Measurements from ENCODE around the gene LPO. TPM values are rescaled to one million over a fixed set of nuclear protein-coding genes. Genes with fewer than 3 reads are reported as not detected.

The LPO gene
- total RNA-seq (not detected), polyA plus RNA-seq (not detected)

- WGBS, result 65% methylated on average over 5 of the region's 5 CpGs
- Histone ChIP-seq H3K4me3 (ENCODE audit: low read depth, low read length) (no peak within 1 kb of the TSS), H3K4me1 (ENCODE audit: insufficient read depth) (no peaks in the 10 kb centered on the region), H3K27ac (ENCODE audit: low read depth) (no peak within 1 kb of the TSS), H3K36me3 (ENCODE audit: insufficient read depth) (no peaks in the 10 kb centered on the region)
- DNase-seq (ENCODE audit: extremely low spot score), result no peak
Observed at GRCh38 chr17:58238147-58238634, at the start of gene LPO. LPO (plus strand) TSS chr17:58238584; CDS start chr17:58242980, 4,396 bp downstream.

- Histone ChIP-seq H3K4me1 (ENCODE audit: insufficient read depth) (no peaks in the 10 kb centered on the region), H3K27ac (ENCODE audit: low read depth) (no peak overlapping the region), H3K4me3 (ENCODE audit: low read depth, low read length) (no peak overlapping the region), H3K36me3 (ENCODE audit: insufficient read depth) (no peaks in the 10 kb centered on the region)
- no peak for DNase-seq (ENCODE audit: extremely low spot score)
- 53% methylated on average over 11 of the region's 11 CpGs for WGBS
Observed at GRCh38 chr17:58189436-58190146, 48.8 kb upstream of the LPO start.

DNA sequence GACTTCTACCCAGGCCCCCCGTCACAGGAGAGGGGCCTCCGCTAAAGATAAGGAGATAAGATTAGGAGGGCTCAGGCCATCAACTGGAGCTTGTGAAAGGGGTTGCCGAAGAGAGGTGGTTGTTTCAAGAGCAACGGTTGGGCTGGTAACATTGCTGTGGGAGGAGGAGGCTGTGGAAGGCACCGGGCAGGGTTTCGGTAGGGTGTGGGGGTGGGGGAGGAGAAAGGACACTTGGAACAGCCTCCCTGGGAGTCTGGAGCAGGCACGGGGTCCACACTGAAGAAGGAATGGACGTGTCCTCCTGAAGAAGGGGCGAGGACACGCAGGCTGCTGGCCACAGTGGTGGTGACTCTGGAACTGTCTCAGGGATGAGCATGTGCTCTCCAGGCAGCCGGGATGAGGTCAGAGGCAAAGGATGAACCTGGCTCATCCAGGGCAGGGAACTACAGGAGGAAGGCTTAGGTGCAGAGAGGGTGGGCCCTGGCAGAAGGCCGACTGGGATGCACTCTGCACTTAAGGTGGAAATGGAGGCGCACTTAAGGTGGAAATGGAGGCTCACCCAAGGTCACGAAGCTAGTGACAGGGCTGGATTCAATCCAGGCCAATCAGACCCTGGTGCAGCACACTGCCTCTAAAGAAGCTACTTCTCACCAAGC lies 47.0 kb upstream of the LPO start:
- no peak overlapping the region for H3K4me3 ChIP-seq (ENCODE audit: low read depth, low read length)
- no peaks in the 10 kb centered on the region for H3K36me3 ChIP-seq (ENCODE audit: insufficient read depth)
- WGBS, result 28% methylated on average over 14 of the region's 14 CpGs
- DNase-seq (ENCODE audit: extremely low spot score), result no peak
- H3K4me1 ChIP-seq (ENCODE audit: insufficient read depth), result no peaks in the 10 kb centered on the region
- no peak overlapping the region for H3K27ac ChIP-seq (ENCODE audit: low read depth)

- H3K36me3 ChIP-seq (ENCODE audit: insufficient read depth), result no peaks in the 10 kb centered on the region
- no peak within 1 kb of the TSS for H3K4me3 ChIP-seq (ENCODE audit: low read depth, low read length)
- WGBS, result 18% methylated on average over 6 of the region's 6 CpGs
- no peak for DNase-seq (ENCODE audit: extremely low spot score)
- H3K27ac ChIP-seq (ENCODE audit: low read depth), result no peak within 1 kb of the TSS
- no peaks in the 10 kb centered on the region for H3K4me1 ChIP-seq (ENCODE audit: insufficient read depth)
Observed at GRCh38 chr17:58192612-58193011, 45.8 kb upstream of the LPO start, which contains the start of gene EPX. EPX (plus strand) TSS chr17:58192726; CDS start chr17:58192847, 121 bp downstream.

- no peaks in the 10 kb centered on the region for H3K36me3 ChIP-seq (ENCODE audit: insufficient read depth)
- 75% methylated on average over 18 of the region's 18 CpGs for WGBS
- no peak for DNase-seq (ENCODE audit: extremely low spot score)
- H3K27ac ChIP-seq (ENCODE audit: low read depth), result no peak overlapping the region
- no peaks in the 10 kb centered on the region for H3K4me1 ChIP-seq (ENCODE audit: insufficient read depth)
- no peak overlapping the region for H3K4me3 ChIP-seq (ENCODE audit: low read depth, low read length)
Observed at GRCh38 chr17:58193641-58194255, 44.6 kb upstream of the LPO start.

GRCh38 chr17:58195518-58196123 lies 42.8 kb upstream of the LPO start:
- 74% methylated on average over 5 of the region's 5 CpGs for WGBS
- H3K4me3 ChIP-seq (ENCODE audit: low read depth, low read length), result no peak overlapping the region

DNA sequence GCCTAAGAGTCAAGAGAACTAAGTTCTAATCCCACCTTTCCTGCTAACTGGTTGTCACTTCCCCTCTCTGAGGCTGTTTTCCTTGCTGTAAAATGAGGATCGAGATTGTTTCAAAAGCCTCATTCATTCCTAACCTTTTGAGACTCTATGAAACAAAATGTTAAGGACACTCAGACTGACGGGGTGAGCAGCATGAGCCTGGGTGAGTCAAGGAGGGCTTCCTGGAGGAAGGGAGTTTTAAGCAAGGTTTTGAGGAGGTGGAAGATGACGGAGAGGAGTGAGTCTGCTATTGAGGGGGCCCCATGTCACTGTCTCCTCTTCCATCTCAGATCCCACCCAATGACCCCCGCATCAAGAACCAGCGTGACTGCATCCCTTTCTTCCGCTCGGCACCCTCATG lies 41.8 kb upstream of the LPO start:
- Histone ChIP-seq H3K4me3 (ENCODE audit: low read depth, low read length) (no peak overlapping the region), H3K4me1 (ENCODE audit: insufficient read depth) (no peaks in the 10 kb centered on the region), H3K36me3 (ENCODE audit: insufficient read depth) (no peaks in the 10 kb centered on the region), H3K27ac (ENCODE audit: low read depth) (no peak overlapping the region)
- no peak for DNase-seq (ENCODE audit: extremely low spot score)
- WGBS, result 85% methylated on average over 7 of the region's 7 CpGs

More at GRCh38 chr17:58195518-58196123, 42.8 kb upstream of the LPO start:
- no peaks in the 10 kb centered on the region for H3K36me3 ChIP-seq (ENCODE audit: insufficient read depth)
- no peaks in the 10 kb centered on the region for H3K4me1 ChIP-seq (ENCODE audit: insufficient read depth)
- DNase-seq (ENCODE audit: extremely low spot score), result no peak
- H3K27ac ChIP-seq (ENCODE audit: low read depth), result no peak overlapping the region

GRCh38 chr17:58200024-58200633 lies 38.3 kb upstream of the LPO start:
- Histone ChIP-seq H3K36me3 (ENCODE audit: insufficient read depth) (no peaks in the 10 kb centered on the region), H3K4me1 (ENCODE audit: insufficient read depth) (no peaks in the 10 kb centered on the region), H3K27ac (ENCODE audit: low read depth) (no peak overlapping the region), H3K4me3 (ENCODE audit: low read depth, low read length) (no peak overlapping the region)
- WGBS, result 43% methylated on average over 14 of the region's 14 CpGs
- no peak for DNase-seq (ENCODE audit: extremely low spot score)

GRCh38 chr17:58202859-58203258 lies 35.5 kb upstream of the LPO start:
- 72% methylated on average over 7 of the region's 7 CpGs for WGBS
- no peak overlapping the region for H3K4me3 ChIP-seq (ENCODE audit: low read depth, low read length)
- H3K4me1 ChIP-seq (ENCODE audit: insufficient read depth), result no peaks in the 10 kb centered on the region
- H3K27ac ChIP-seq (ENCODE audit: low read depth), result no peak overlapping the region
- H3K36me3 ChIP-seq (ENCODE audit: insufficient read depth), result no peaks in the 10 kb centered on the region
- DNase-seq (ENCODE audit: extremely low spot score), result no peak

DNA sequence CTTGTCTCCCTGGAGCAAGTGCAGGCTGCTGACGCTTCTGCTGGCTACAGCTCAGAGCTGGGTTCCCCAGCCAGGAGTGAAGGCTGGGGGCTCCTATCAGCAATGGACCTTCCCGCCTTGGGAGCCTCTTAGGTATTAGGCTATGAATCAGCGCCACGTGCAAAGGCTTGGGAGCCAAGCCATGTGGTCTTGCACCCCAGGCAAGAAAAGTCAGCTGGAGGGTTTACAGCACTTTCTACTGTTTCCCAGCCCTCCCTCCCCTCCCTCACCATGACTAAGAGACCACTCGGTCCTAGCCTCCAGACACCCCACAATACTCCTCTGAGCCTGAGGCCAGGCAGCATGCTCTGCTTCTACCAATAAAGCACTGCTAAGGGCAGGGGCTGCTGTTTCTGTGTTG lies 33.6 kb upstream of the LPO start:
- H3K4me1 ChIP-seq (ENCODE audit: insufficient read depth), result no peaks in the 10 kb centered on the region
- WGBS, result 81% methylated on average over 5 of the region's 5 CpGs
- H3K27ac ChIP-seq (ENCODE audit: low read depth), result no peak overlapping the region
- H3K4me3 ChIP-seq (ENCODE audit: low read depth, low read length), result no peak overlapping the region
- DNase-seq (ENCODE audit: extremely low spot score), result no peak
- H3K36me3 ChIP-seq (ENCODE audit: insufficient read depth), result no peaks in the 10 kb centered on the region

- H3K4me1 ChIP-seq (ENCODE audit: insufficient read depth), result no peaks in the 10 kb centered on the region
- 91% methylated on average over 11 of the region's 11 CpGs for WGBS
- DNase-seq (ENCODE audit: extremely low spot score), result no peak
- H3K27ac ChIP-seq (ENCODE audit: low read depth), result no peak overlapping the region
- H3K4me3 ChIP-seq (ENCODE audit: low read depth, low read length), result no peak overlapping the region
- no peaks in the 10 kb centered on the region for H3K36me3 ChIP-seq (ENCODE audit: insufficient read depth)
Observed at GRCh38 chr17:58205936-58206335, 32.4 kb upstream of the LPO start.

DNA sequence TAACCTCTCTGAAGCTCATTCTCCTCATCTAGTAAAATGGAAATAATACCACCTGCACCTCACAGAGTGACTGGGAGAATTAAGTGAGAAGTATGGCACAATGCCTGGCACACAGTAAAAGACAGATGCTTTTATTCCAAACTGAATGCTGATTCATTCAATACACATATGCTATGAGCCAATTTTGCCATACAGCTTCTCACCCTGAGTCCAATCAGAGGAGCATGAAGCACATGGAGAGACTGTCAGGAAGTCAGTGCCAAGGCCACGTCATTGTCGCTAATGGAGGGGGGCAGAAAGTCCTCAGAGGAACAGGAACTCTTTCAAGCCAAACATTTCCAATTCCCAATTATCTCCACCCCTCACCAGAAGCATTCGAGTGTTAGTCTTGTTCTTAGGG lies 30.9 kb upstream of the LPO start:
- DNase-seq (ENCODE audit: extremely low spot score), result no peak
- 89% methylated on average over 3 of the region's 3 CpGs for WGBS
- no peak overlapping the region for H3K27ac ChIP-seq (ENCODE audit: low read depth)
- no peaks in the 10 kb centered on the region for H3K36me3 ChIP-seq (ENCODE audit: insufficient read depth)
- H3K4me1 ChIP-seq (ENCODE audit: insufficient read depth), result no peaks in the 10 kb centered on the region
- no peak overlapping the region for H3K4me3 ChIP-seq (ENCODE audit: low read depth, low read length)

DNA sequence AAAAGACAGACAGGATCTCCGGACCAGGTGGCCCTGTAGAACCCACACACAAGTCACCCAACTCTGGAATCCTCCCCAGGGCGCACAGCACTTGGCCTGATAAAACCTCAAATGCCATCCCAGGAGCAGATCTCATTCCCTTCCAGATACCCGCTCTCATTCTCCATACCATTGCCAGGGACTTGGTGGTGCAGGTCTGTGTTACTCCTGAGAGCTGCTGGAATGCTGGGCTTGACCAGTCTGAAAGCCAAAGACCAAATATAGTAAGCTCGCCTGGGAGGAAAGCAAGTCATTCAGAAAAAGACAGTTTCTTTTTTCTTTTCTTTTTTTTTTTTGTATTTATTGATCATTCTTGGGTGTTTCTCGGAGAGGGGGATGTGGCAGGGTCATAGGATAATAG lies 30.0 kb upstream of the LPO start:
- no peak for DNase-seq (ENCODE audit: extremely low spot score)
- 94% methylated on average over 5 of the region's 5 CpGs for WGBS

More for the DNA sequence above, 30.0 kb upstream of the LPO start:
- Histone ChIP-seq H3K4me3 (ENCODE audit: low read depth, low read length) (no peak overlapping the region), H3K4me1 (ENCODE audit: insufficient read depth) (no peaks in the 10 kb centered on the region), H3K36me3 (ENCODE audit: insufficient read depth) (no peaks in the 10 kb centered on the region), H3K27ac (ENCODE audit: low read depth) (no peak overlapping the region)

Data from urinary bladder (tissue), 4 donors.